GM18909 (cell line): ENCODE results near the gene GAPDHS.

Experiments used
- ATAC-seq: cut with Tn5 transposase; IDR thresholded peaks from one replicate; pipeline ENCODE4 v1.9.1; 2021; ENCODE audit warnings: mild to moderate bottlenecking; ENCODE audit not compliant: unreplicated experiment, poor library complexity

The GAPDHS gene

DNA sequence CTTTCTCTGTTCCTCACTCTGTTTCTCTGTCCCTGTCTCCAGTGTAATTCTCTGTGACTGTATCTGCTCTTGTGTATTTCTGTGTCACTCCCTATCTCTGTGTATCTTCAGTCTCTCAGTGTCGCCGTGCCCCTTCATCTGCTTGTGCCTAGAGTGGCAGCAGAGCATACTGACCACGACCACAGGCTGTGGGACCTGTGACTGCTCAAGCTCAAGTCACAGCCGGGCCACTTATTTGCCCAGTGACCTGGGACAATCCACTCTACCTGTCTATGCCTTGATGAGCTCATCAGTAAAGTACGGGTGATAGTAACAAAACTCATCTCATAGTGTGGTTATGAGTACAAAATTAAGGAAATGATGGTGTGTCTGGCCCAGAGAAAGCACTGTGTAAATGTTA lies 20.8 kb downstream of the GAPDHS start:
- no peak for ATAC-seq

DNA sequence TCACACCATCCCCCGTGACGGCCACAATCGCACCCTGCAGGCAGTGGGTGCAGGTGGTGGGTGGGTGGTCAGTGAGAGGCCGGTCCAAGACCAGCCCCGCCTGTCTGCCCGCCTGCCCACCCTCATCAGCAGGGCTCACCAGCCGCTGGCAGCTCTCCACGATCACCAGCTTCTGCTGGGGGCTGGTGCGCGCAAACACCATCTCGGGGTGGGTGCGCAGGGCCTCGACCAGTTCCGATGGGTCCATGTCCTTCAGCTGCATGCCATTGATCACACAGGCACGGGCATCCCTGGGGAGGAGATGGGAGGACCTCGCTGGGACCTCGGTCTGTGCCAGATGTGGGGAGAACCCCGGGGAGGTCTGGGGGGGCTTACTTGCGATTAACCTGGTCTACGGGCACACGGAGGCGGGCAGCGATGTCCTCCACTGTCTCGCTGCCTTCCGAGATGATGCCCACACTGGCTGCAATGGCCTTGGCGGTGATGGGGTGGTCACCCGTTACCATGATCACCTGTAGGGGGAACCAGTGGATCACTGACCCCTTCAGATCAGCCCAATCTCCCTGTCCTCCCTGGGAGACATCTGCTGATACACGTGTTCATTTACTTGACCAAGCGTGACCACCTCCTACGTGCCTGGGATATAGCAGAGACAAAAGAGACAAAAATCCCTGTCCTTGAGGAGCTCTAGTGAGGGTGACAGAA lies 22.2 kb downstream of the GAPDHS start:
- no peak for ATAC-seq

DNA sequence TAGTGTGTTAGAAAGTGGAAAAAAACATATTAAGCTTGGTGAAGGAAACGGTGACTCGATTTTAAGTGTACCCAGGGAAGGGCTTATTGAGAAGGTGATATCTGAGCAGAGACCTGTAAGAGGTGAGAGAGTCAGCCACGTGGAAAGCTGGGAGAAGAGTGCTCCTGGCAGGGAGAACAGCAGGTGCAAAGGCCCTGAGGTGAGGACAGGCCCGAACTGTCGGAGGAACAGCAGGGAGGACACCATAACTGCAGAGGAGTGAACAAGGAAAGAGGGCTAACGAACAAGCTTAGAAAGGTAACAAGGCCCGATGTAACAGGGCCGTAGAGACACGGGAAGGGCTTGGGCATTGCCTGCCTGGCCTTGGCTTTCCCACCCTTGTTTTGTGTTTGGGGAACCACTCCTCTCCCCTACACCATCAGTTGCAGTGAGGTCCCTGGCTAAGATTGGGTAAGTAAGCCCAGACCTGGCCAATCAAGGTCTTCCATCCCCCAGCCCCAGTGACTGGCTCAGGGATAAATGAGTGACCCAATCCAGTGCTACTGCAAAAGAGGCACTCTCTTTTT lies 22.9 kb downstream of the GAPDHS start:
- ATAC-seq: no peak

DNA sequence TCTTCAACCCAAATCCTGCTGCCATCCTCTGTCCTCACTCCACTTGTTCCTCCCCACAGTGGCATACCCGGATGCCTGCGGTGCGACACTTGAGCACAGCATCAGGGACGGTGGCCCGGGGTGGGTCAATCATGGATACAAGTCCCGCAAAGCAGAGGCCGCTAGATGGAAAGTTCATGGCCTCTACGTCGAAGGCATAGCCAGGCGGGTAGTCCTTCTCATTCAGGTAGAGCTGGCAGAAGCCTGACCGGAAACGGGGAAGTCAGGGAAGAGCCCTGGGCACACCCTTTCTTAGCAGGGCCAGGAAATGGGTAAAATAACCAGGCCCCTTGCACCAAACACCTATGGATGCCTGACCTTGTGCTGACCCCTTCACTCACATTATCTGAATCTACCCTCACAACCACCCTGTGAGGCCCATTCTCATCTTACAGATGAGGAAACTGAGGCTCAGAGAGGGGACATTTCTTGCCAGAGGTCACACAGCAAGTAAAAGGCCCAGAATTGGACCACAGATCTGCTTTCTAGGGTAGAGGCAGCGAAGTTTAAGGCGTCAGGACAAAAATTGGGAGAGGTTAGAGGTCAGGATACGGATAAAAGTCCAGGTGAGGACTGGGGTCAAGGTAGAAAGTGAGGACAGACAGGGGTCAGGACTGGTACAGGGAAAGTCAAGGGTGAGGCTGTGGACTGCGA lies 23.7 kb downstream of the GAPDHS start:
- ATAC-seq: no peak

DNA sequence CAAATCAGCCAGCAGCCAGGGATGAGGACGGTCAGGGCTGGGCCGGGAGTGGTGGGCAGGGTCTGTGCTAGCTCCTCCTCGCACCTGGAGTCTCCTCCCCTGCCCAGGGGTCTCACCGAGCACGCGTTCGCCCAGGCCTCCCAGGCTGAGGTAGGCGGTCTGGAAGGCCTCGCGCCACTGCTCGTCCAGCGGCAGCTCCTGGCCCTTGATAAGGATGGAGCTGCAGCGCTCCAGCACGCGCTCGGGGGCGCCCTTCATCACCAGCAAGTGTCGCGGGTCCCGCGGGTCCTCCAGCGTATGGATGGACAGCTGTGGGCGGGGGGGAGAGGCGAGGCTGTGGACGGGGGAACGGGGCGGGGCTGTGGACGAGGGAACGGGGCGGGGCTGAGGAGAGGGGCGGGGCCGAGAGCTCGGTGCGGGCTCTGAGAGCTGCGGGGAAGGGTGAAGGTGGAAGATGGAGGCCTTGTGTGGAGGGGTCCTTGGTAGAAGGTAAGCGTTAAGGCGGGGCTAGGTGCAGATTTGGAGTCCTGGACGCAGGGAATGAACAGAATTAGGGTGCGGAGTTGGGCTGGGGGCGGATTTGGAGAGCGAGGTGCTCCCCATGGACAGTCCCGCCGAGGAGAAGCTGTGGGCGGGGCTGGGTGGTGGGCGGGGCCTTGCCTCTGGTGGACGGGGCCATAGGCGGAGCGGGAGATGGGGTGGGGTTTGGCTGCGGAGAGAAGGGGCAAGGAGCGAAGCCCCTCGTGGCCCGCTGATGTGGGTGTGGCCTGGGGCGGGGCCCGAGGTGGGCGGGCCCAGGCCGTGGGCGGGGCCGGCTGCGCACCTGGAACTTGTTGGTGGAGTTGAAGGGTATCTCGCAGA lies 24.5 kb downstream of the GAPDHS start:
- ATAC-seq: no peak

DNA sequence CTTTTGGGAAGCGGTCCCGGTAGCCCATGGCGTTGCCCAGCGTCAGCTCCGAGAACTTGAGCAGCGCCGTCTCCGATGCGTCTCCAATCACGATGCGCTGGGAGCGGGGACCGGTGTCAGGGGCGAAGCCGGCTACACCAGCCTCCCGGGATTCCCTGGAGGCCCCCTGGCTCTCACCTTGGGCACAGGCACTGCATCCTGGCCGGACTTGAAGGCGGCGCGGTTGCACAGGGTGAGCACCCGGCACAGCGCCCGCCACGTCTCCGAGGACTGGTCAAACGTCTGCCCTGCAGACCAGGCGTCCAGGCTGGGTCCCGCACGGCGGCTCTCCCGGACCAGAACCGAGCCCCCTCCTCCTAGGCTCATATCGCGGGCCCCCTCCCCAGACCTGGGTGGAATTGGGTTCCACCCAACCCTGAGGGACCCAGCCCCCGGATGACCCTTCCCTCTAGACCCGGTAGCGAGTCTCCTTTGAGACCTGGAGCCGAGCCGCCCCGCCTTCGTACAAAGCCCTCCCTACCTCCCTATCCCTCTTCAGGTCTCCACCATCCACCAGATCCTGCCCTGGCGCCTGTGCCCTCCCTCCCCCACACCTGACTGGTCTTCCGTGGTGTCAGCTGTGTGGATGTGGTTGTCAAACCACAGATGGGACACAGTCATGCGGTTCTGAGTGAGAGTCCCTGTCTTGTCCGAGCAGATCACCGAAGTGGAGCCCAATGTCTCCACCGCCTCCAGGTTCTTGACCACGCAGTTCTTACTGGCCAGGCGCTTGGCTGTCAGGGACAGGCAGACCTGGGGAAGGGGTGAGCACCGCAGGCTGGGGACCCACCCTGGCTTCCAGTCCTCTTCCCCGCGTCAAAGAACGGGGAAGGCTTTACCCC lies 25.4 kb downstream of the GAPDHS start:
- ATAC-seq: no peak

DNA sequence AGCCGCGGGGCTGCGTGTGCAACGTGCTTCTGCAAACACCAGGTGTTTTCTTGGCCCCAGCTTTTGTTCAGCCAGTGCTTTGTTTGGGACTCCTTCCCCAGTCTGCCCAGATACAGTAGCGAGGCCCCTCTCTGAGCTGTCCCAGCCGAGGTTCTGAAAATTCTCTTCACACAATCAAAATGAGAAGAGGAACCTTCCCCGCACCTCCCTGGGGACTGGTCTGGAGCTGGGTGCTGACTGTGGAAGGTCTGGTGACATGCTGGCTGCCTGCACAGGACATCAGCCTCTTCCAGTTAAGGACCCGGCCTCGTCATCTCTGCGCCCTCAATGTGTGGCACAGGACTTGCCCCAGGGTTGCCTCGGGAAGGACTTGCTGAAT lies 26.0 kb downstream of the GAPDHS start:
- peak; percentile 51 for ATAC-seq

DNA sequence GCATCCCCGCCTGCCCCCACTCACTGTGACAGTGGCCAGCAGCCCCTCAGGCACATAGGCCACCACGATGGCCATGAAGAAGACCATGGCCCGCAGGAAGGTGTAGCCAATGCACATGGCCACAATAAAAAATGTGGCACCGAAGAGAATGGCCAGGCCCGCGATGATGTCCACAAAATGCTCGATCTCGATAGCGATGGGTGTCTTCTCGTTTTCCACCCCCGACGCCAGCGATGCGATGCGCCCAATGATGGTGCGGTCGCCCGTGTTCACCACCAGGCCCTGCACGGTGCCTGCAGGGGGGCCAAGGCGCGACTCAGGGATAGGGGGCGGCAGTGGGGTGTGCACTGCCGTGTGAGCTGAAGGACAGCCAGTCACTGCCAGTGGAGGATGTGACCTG lies 26.5 kb downstream of the GAPDHS start:
- ATAC-seq: no peak

DNA sequence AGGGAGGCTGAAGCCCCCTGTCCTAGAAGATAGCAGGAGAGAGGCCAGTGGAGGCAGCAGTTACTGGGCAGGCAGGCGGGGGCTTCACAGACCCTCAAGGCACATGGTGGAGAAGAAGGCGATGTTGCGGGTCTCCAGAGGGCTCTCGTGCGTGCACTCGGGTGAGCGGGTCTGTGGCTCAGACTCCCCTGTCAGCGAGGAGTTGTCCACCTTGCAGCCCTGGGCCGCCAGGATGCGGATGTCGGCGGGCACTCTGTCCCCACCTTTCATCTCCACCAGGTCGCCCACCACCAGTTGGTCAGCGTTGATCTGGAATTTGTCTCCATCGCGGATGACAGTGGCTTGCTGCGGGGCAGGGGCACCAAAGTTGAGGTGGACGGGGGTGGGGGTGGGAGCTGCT lies 27.0 kb downstream of the GAPDHS start:
- no peak for ATAC-seq

DNA sequence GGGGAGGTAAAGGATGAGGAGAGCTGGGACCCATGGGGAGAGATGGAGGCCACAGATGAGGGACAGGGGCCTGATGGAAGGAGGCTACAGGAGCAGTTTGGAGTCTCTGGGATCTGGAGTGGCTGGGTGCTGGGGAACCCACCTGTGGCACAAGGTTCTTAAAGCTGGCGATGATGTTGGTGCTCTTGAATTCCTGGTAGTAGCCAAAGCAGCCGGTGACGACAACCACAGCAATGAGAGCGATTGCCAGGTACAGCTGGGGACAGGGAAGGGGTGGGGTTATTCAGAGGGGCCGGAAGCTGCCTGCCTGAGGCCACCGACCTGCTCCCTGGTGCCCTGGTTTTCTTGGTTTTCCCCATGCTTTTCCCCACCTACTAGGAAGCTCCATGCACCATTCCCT lies 27.4 kb downstream of the GAPDHS start:
- no peak for ATAC-seq

DNA sequence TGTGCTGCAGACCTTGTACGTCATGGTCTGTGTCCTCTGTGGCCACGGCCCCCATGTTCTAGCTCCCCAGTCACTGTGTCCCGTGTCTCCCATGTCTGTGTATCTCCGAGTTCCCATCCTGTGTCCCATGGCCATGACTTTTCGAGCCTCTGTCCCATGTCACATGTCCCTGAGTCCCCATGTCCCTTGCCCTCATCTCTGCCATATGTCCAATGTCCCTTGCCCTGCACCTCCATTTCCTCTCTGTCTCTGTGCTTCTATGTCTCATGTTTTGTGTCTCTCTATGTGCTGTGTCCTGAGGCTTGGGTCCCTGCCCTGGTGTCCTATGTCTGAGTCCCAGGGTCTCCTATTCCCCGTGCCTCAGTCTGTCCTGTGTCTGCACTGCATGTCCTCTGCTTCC lies 28.2 kb downstream of the GAPDHS start:
- ATAC-seq: no peak

DNA sequence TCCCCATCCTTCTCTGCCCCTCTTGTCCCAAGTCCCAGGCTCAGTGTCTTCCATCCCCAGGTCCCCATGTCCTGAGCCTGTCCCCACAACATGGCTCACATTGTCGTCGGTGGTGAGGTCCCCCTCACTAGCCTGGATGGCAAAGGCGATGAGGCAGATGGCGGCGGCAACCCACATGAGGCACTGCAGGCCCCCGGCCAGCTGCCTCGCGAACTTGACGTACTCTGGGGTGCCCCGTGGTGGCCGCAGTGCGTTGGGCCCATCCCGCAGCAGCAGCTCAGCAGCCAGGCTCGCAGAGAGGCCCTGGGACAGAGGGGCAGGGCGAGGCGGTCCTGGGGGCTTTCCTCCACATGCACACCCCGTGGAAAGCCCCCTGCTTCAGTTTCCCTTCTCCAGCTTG lies 29.1 kb downstream of the GAPDHS start:
- no peak for ATAC-seq

DNA sequence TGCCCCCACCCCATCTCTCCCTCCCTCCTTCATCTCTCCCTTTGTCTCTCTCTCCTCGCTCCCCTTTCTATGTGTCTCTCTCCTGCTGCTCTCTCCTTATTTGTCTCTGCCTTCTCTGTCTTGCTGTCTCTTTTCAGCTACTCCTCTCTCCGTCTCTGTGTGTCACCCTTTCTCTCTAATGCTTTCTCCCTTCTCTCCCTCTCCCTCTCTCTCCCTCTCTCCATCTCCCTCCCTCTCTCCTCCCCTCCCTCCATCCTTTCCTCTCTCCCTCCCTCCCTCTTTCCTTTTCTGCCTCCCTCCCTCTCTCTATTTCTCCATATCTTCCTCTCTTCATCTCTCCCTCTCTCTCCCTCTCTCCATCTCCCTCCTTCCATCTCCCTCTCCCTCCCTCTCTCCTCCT lies 29.5 kb downstream of the GAPDHS start:
- no peak for ATAC-seq

DNA sequence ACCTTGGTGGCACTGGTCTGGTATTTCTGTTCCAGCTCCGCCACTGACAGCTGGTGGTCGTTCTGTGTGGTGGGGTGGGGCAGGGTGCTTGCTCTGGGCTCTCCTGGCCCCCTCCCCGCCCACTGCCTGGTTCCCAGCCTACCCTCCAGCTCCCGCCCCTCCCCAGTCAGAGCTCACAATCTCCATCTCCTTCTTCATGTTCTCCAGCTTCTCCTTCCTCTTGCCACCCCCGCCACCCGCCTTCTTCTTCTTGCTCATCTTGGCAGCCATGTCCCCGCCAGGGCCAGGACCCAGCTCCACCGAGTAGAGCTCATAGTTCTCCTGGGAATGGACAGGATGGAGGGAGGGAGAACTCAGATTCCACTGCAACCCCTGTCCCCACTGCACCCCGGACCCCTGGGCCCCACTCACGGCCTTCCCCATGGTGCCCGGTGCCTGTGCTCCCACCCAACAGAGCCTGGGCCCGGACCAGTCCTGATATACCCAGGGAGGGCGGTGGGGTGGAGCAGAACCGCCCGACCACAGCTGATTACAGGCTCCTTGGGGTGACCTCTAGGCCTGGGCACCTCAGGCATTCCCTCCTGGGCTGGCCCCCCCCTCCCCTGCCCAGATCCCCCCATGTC lies 30.1 kb downstream of the GAPDHS start, which contains the start of gene ATP4A:
TSS of gene ATP4A (minus strand) at position 452 of the 623 bp plus-strand sequence. CDS start at position 423, 29 bp downstream.
- no peak for ATAC-seq

DNA sequence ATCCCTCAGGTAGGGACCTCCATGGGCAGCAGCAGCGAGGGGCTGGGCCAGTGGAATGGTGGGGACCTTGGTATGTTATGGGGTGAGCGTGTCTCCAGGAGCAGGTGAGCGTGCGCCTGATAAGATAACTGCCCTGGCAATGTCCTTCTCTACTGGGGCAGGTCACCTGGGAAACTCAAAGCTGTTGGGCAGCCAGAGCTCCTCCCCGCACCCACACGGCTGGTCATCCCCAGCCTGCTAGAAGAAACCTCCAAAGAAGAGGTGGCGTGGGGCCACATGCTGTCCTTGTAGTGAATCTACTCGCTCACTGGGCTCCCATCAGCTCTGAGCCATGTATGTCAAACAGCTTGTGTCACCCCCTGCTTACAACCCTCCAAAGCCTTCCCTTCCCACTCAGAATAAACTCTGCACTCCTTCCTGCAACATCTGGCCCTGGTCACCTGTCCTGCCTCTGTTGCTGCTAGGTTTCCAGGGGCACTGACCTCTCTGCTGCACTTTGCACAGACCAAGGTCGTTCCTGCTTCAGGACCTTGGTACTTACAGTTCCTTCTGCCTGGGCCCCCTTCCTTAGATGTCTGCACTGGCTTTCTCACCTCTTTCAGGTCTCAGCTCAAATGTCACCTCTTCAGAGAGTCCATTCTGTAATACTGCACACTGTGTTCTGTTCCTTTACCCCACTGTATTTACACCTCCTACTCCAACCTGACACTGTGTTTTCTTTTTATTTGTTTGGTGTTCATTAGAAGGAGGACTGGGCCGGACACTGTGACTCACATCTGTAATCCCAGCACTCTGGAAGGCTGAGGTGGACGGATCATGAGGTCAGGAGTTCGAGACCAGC lies 32.0 kb downstream of the GAPDHS start:
- no peak for ATAC-seq

DNA sequence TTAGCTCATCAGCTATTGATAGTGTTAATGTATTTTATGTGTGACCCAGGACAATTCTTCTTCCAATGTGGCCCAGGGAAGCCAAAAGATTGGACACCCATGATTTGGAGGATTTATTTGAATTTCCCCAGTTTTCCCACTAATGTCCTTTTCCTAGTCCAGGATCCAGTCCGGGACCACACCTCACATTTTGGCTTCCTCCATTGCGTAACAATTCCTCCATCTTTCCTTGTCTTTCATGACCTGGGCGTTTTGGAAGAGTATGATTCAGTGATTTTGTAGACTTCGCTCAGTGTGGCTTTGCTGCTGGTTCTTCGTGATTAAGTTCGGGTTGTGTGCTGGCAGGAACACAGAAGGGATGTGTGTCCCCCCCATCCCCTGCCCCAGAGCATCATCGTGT lies 33.5 kb downstream of the GAPDHS start:
- no peak for ATAC-seq

DNA sequence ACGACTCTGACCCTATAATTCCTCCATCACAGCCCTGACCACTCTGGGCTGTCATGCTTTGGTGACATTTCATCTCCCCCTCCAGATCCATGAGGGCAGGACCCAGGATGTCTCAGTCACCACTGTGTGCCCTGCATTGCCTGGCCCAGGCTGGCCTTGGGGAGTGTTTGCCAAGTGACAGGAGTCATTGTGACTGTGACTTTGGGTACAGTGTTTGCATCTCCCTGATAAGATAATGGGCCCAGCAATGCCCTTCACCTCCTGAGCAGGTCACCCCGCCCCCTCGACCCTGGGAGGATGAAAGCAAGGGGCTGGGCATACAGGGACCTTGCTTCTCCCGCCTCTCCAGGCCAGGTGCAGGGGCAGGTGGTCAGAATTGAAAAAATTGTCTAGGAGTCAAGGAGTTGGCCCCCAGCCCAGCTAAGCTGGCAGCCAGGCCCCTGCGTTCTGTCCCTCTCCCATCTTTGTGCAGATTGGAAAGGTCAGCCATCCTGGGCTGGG lies 36.1 kb downstream of the GAPDHS start:
- ATAC-seq: no peak

DNA sequence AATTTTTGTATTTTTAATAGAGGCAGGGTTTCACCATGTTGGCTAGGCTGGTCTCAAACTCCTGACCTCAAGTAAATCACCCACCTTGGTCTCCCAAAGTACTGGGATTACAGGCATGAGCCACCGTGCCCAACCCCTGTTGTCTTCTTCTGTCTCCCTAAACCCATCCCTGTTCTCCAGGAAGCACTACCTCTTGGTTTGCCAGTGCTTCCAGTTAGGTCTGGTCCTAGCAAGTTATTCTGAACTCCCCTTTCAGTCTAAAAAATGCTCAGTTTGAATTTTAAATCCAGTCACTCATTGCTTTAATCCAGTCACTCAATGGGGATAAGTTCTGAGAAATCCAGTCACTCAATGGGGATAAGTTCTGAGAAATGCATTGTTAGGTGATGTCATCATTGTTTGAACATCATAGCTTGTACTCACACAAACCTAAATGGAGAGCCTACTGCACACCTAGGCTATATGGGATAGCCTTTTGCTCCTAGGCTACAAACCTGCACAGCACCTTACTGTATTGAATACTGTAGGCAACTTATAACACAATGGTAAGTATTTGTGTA lies 38.2 kb downstream of the GAPDHS start:
- ATAC-seq: no peak
